Measurements from ENCODE around the gene C1QA.

C1QA gene

DNA sequence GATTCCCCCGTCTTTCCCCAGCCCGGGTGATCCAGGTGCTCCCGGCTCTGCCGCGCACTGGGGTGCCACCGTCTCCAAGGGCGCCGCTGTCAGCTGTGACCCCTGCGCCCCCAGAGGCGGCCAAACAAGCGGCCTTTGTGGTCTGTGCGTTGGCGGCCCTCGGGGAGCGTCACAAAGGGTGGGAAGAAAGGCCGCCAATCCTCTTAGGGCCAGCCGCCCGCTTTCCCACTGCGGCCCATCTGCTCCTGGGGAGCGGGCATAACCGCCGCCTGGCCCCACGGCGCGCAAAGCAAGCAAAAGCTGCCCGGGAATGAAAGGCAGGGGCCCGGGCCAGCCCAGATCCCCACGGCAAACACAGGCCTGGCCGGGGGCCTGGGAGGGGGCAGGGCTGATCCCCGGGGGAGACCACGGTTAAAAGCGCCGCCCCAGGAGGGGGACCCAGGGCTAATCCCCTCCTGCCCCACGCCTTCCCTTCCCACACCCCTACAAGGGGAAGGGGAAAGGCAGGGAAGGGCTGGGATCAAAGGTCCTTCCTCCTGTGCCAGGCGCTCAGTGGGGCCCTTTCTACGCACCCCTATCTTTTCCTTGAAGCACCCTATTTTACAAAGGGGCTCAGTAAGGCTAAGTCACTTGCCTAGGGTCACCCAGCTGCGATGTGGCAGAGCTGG is 40.6 kb downstream of the C1QA start:
- no peak for DNase-seq

GRCh38 chr1:22677931-22678896 is 41.8 kb downstream of the C1QA start:
- no peak for DNase-seq

DNA sequence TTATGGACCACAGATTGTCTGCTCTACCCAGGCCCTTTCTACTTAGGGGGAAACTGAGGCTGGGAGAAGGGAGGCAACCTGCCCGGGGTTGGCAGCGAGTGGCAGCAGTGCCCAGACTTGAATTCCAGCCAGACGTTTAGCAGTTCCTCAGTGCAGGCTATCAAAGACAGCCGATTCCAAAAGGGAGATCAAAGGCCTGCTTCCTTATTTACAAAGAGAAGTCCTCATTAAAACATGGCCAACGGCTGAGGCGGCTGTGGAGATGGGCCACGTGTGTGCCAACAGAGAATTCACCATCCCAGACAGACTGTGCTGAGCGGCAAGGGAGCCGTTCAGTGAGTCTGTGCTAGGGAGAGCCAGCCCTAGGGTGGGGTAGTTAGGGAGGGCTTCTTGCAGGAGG is 44.3 kb downstream of the C1QA start:
- DNase-seq = no peak

DNA sequence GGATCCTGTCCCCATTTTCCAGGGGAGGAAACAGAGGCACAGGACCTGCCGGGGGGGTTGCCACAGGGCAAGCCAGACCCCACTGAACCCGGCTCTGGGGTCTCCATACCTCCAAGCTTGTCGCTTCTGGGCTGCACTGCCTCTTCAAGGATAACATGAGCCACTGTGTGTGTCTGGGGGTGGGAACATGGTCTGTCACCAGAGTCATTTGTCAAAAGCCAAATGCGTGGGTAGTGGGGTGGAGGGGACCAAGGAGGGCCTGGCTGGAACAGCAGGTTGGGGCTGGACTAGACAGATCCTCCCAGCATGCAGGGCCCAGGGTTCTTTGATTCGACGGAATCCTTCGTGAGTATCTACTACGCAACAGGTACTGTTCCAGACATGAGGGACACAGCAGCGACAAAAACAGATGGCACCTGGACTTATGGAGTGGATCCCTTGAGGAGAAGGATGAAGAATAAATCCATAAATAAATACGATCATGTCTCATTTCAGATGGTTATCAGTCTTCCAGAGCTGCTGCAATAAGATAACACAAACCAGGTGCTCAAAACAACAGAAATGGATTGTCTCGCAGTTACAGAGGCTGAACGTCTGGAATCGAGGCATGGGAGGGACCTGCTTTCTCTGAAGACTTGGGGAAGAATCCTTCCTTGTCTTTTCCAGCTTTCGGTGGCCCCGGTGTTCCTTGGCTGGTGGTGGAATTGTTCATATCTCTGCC is 45.3 kb downstream of the C1QA start:
- DNase-seq = no peak

DNA sequence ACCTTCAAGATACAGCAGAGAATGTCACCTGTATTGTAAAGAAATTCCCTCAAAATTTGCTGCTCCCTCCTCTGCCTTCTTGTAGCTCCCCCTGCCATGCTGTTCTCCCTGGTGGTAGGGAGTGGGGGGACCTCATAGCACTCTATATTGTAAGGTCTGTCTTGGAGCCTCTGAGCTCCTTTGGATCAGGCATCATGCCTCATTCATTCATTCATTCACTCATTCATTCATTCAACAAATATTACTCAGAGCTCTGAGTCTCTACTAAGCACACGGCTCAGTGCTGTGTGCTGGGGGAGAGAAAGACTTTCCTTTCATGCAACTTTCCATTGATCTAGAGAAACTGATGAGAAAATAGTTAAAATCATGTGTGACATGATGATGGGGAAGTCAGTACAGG is 47.1 kb downstream of the C1QA start:
- DNase-seq = no peak

GRCh38 chr1:22685591-22686059 is 49.2 kb downstream of the C1QA start:
- no peak for DNase-seq

- DNase-seq = no peak
These were observed 50.8 kb downstream of the C1QA start for GRCh38 chr1:22687191-22687590.

DNA sequence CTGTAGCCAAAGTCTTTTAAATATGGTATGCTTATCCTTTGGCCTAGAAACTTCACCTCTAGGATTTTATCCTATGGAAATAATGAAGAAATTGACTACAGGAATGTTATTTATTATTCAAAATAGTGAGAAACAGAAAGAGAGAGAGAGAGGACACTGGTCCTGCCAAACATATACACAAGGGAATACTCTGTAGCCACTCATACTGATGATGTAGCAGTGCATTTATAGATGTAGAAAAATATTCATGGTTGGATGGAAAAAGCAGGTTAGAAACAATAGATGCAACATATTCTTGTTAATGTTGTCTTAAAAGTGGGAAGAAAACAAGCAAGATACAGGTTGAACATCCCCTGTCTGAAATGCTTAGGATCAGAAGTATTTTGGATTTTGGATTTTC is 52.0 kb downstream of the C1QA start:
- DNase-seq = no peak
